Measurements from ENCODE around the gene ACTL8.

Gene ACTL8

GRCh38 chr1:17791480-17791879 lies 36.3 kb downstream of the ACTL8 start:
- TF ChIP-seq MYC (IDR thresholded peaks at IDR 0.05; ENCODE audit: low read depth, low read length) (no peak), MAX (IDR thresholded peaks at IDR 0.05; ENCODE audit: low read depth, low read length) (no peak), POLR2A (IDR thresholded peaks at IDR 0.05; ENCODE audit: extremely low read depth, insufficient read length) (no peak), CTCF (IDR thresholded peaks at IDR 0.05; ENCODE audit: low read depth, low read length) (no peak)
- no peak overlapping the region for H3K4me3 ChIP-seq (ENCODE audit: low read depth, low read length)
- DNase-seq (ENCODE audit: low read depth), result no peak

- TF ChIP-seq POLR2A (IDR thresholded peaks at IDR 0.05; ENCODE audit: extremely low read depth, insufficient read length) (no peak), MAX (IDR thresholded peaks at IDR 0.05; ENCODE audit: low read depth, low read length) (no peak), MYC (IDR thresholded peaks at IDR 0.05; ENCODE audit: low read depth, low read length) (no peak), CTCF (IDR thresholded peaks at IDR 0.05; ENCODE audit: low read depth, low read length) (no peak)
- no peak for DNase-seq (ENCODE audit: low read depth)
- H3K4me3 ChIP-seq (ENCODE audit: low read depth, low read length), result no peak overlapping the region
Observed at GRCh38 chr1:17792421-17792820, 37.3 kb downstream of the ACTL8 start.

- DNase-seq (ENCODE audit: low read depth), result no peak
- TF ChIP-seq MAX (IDR thresholded peaks at IDR 0.05; ENCODE audit: low read depth, low read length), result no peak
- TF ChIP-seq POLR2A (IDR thresholded peaks at IDR 0.05; ENCODE audit: extremely low read depth, insufficient read length), result no peak
- no peak for TF ChIP-seq MYC (IDR thresholded peaks at IDR 0.05; ENCODE audit: low read depth, low read length)
- no peak for TF ChIP-seq CTCF (IDR thresholded peaks at IDR 0.05; ENCODE audit: low read depth, low read length)
Observed at GRCh38 chr1:17795081-17795809, 40.1 kb downstream of the ACTL8 start.

GRCh38 chr1:17795836-17796645 lies 40.9 kb downstream of the ACTL8 start:
- TF ChIP-seq CTCF (IDR thresholded peaks at IDR 0.05; ENCODE audit: low read depth, low read length), result no peak
- TF ChIP-seq MAX (IDR thresholded peaks at IDR 0.05; ENCODE audit: low read depth, low read length), result no peak
- no peak for TF ChIP-seq POLR2A (IDR thresholded peaks at IDR 0.05; ENCODE audit: extremely low read depth, insufficient read length)
- TF ChIP-seq MYC (IDR thresholded peaks at IDR 0.05; ENCODE audit: low read depth, low read length), result no peak
- peak; percentile 15 for DNase-seq (ENCODE audit: low read depth)
- H3K4me3 ChIP-seq (ENCODE audit: low read depth, low read length), result no peak overlapping the region

More at GRCh38 chr1:17795081-17795809, 40.1 kb downstream of the ACTL8 start:
- no peak overlapping the region for H3K4me3 ChIP-seq (ENCODE audit: low read depth, low read length)

- DNase-seq (ENCODE audit: low read depth), result no peak
- TF ChIP-seq POLR2A (IDR thresholded peaks at IDR 0.05; ENCODE audit: extremely low read depth, insufficient read length) (no peak), MAX (IDR thresholded peaks at IDR 0.05; ENCODE audit: low read depth, low read length) (no peak), MYC (IDR thresholded peaks at IDR 0.05; ENCODE audit: low read depth, low read length) (no peak), CTCF (IDR thresholded peaks at IDR 0.05; ENCODE audit: low read depth, low read length) (no peak)
- no peak overlapping the region for H3K4me3 ChIP-seq (ENCODE audit: low read depth, low read length)
Observed at GRCh38 chr1:17797478-17797877, 42.3 kb downstream of the ACTL8 start.
